DMS79 (cell line): ENCODE measurements around the gene SLC6A20.
"Not testable (repeated sequence)": the region's sequence is repeated elsewhere in the genome, so short reads cannot be mapped to it uniquely, and the experiment has no call there.

Experiments used
- DNase-seq: peaks from one replicate; lab custom pipeline; 2025; lab: John Stamatoyannopoulos, UW

SLC6A20 gene

DNA sequence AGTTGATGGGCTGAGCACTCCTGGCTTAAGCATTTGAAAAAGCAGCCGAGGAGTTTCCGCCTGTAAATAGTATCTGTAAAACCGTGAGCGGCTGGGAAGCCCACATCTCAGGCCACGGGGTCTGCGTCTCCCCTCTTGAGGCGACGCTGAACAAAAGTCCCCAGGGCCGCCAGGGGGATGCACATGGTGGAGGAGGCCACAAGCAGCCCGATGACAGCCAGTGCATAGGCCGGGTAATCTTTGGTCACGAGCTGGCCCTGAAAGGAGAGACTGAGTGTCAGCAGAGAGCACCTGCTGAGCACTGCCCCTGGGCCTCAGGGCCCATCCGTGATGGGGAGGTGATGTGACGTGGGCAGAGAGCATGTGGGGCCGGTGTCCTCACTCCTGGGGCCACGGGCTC, 37.5 kb downstream of the SLC6A20 start:
- no peak for DNase-seq

DNA sequence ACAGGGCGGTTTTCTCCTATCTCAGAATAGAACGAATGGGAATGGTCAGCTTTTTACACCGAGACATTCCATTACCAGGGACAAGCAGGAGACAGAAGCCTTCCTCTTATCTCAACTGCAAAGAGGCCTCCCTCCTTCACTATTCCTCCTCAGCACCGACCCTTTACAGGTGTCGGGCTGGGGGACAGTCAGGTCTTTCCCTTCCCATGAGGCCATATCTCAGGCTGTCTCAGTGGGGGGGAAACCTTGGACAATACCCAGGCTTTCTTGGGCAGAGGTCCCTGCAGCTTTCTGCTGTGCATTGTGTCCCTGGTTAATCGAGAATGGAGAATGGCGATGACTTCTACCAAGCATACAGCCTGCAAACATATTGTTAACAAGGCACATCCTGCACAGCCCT, 39.2 kb downstream of the SLC6A20 start:
- not testable (repeated sequence) for DNase-seq

DNA sequence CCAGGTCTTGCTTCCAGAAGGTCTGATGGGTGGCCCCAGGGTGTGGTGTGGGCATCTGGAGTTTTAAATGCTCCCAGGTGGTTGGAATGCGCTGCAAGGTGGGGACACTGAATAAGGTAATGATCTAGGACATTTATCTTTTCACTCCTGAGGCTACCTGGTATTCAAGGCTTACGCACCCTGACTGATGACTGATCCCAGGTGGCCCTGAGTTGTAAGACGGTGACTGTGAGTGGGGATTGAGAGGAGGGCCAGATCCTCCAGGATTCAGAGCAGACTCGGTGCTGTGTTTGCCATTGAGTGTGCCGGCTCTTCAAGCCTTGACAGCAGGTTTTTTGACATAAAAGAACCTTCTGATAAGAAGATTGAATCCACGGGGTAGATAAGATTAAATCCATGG, 40.3 kb downstream of the SLC6A20 start:
- no peak for DNase-seq

DNA sequence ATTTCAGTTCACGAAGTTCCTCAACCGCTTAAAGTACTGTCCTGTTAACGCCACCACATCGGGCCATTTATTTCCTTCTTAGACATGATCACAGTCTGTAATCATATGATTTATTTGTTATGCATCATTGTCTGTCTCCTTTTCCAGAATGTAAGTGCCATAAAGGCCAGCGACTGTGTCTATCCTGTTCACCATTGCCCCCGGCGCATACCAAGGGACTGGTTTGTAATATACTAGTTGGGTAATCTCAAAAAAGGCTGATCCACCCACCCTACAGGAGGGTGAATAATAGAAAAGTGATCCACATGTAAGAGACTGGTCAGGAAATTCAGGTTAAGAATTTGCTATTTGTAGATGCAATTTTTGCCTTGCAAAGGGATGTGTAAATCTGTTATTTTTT, 41.9 kb downstream of the SLC6A20 start:
- no peak for DNase-seq

DNA sequence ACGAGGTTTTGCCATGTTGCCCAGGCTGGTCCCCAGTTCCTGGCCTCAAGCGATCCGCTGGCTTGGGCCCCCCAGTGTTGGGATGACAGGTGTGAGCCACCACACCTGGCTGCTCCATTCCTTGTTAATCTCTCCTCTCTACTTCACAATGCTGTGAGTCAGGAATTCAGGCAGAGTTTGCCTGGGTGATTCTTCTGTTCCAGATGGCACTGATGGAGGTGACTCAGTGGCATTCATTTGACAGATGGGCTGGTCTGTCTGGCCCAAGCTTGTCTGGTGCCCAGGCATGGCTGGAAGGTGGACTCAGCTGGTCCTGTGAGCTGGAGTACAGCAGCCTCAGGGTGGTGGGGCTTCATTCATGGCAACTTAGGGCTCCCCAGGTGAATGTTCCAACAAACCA, 43.2 kb downstream of the SLC6A20 start:
- DNase-seq: no peak

DNA sequence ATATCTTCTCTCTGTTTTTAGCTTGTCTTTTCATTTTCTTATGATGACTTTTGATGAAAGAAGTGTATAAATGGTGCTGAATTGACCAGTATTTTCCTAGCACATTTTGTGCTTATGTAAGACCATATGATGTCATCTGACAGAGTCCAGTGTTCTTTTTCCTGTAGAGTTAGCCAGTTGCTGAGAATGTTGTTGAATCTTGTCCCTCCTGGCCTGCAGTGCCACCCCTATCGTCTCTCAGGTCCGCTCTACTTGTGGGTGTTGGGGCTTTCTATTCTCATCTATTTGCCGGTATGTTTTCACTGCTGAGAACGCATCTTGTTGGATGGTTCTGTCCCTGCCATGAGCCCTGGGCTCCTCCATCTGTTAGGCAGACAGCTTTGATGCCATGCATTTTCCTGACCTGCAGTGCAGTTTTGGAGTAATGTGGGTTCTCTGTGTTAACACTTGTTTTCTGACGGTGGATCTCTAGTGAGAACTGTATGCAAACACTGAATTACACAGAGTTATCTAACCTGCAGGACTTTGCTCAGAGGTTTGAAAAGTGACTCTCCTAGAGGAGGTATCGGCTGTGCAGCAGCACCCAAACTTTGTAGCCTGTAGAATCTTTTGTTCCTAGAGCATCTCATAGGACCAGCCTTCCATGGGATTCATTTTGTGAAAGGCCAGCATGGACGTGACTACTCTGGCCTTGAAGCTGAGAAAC, 44.6 kb downstream of the SLC6A20 start:
- no peak for DNase-seq

DNA sequence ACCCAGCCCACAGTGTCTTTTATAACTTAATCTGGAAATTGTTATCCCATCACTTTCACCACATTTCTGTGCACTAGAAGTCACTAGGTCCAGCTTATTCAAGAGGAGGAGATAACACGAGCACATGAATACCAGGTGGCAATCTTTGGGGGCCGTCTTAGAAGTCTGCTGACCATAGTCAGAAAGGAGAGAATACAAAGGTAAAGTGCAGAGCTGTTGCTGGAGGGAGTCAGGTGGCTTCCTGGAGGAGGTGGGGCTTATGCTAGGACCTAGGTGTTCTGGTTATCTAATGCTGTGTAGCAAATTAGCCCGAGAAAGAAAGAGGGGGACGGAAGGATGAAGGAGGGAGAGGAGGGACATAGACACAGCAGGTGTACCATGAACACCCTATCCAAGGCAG, 46.5 kb downstream of the SLC6A20 start:
- DNase-seq: no peak

DNA sequence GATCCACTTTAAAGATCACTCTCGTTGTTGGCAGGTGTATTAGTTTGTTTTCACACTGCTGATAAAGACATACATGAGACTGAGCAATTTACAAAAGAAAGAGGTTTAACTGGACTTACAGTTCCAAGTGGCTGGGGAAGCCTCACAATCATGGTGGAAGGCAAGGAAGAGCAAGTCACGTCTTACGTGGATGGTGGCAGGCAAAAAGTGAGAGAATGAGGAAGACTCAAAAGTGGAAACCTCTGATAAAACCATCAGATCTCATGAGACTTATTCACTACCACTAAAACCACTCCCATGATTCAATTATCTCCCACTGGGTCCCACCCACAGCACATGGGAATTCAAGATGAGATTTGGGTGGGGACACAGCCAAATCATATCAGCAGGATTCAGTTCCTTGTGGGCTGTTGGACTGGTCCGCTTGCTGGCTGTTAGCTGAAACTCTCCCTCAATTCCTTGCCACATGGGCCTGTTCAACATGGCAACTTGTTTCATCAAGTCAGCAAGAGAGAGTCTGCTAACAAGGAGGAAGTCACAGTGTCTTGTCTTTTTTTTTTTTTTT, 47.2 kb downstream of the SLC6A20 start:
- not testable (repeated sequence) for DNase-seq

DNA sequence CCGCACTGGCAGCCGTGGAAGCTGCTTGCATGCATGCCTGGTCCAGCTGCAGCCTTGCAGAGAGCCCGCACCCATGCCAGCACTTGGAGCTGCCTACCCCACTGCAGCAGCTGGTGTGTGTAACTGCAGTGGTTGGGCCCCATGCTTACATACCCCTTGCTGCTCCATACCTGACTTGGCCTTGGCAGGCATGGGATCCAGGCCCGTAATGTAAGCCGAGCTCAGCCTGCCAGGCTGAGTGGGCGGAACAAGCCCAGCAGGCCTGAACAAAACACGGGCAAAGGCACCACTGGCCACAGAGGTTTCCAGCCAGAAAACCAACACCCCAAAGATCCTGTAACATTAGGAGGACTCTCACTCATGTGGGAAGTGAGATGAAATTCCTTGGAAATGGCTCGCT, 48.3 kb downstream of the SLC6A20 start:
- no peak for DNase-seq

DNA sequence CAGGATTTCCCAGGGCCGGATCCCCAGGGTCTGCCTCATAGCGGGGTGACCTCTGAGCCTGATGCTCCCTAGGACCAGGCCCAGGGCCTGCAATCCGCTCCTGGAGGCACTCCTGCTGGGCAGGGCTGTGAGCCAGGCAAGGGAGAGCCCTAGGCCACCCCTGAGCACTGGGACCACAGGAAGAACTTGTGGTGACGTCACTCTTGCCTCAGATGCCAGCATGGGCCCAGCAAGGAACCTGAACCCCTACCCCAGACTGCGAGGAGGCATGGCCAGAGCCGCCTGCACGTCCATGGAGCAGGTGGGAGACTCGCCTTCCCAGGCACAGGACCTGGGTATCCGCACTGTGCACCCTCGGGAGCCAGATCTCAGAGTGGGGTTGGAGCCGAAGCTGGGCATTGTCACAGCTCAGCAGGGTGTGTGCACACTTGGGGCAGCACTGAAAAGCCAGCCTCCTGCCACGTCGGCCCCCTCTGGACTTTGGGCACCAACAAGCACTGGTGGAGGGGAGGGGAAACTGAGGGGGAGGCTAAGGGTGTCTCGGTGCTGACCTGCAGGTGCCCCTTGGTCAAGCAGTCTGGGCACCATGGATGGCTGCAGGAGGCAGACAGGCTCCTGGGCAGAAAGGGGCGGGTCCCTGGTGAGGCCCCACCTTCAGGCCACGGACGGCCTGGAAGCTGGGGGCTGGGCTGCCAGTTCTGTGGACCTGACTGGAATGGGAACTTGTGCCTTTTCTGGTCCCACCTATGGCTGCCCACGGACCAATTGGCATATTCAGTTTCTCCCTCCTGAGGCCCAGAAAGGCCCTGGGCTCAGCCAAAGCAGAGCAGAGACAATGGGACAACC, 49.3 kb downstream of the SLC6A20 start:
- no peak for DNase-seq

DNA sequence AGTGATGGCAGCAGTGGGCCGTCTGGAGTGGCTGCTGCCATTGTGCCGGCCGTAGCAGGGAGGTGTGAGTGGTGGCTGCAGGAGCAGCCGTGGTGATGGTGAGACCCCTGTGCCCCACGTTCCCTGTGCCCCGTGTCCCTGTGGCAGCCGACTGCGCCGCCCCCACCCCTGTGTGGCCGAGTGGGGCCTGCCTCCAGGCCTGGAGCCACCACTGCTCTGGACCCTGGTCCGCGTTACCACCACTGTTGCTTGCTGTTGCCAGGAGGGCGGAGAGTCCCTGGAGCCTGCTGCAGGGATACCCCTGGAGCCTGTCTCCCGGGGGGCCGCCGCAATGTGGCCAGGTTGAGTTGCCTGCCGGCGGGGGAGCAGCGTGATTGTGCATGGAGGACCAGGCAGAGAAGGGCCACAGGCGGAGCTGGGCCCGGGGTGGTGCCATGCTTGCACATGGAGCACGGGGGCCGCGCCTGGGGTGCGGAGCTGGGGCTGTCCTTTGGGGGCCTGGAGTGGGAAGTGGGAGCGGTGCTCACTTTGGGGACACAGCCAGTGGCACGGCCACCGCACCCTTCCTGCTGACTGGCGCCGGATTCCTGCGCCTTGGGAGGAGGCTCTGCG, 50.1 kb downstream of the SLC6A20 start:
- no peak for DNase-seq

DNA sequence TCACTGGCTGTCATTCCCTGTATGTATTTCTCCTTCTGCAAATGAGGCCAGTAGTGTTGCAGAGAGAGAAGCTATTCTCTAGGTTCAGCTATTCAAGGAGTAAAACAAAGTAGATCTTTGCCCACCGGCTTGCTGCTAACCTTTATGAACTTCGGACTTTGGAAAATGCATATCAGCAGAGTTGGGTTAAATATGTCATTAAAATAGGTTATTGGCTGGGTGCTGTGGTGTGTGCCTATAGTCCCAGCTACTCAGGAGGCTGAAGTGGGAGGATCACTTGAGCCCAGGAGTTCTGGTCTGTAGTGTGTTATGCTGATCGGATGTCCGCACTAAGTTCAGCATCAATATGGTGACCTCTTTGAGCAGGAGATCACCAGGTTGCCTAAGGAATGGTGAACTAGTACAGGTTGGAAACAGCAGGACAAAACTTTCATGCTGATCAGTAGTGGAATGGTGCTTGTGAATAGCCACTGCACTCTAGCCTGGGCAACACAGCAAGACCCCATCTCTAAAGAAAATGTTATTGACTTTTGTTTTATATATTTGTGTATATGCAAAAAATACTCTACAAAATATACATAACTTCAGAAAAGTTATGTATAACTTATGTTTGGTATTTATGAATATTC, 53.8 kb downstream of the SLC6A20 start:
- DNase-seq: no peak

DNA sequence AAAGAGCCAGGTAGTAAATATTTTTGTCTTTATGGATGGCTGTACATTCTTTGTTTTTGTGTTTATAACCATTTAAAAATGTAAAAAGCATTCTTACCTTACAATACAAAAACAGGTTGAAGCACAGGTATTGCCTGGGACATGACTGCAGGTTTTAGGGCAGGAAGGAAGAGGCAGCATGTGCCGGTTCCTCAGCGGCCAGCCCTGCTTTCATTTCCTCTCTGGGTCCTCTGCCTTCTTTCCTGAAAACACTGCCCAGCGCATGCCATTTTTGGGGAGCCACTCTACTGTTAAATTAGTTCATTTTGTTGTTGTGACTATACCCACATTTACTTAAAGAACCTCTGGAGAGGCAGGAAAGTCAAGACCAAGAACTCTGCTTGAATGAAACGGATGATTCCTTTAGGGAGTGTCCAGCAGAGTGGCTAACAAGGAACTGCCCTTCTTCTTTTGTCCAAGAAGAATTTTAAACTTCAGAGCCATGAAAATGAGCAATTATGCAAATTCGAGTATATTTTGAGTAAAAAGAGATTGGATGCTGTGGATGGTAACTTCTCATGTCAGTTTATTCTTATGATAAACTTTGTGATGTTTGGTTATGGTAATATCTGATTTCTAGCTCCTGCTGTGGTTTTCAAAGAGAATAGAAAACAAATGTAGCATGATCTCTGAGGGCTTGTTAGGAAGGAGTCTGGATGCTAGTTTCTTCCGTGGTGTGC, 54.4 kb downstream of the SLC6A20 start:
- no peak for DNase-seq

DNA sequence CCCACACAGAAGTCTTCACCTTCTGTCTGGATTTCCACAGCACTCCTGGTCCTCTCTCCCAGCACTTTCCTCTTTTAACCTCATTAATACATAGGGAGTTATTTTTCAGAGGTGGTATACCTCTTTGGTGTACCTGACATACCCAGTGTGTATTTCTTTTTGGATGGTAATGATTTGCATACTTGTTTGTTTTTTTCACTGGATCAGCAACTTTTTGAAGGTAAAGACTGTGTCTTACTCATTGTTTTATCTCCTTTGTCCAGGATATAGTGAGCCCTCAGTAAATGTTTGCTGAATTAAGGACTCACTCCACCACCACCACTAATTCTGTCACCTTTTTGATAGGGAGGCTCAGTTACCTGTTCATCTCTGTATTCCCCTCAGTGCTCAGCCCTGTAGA, 55.1 kb downstream of the SLC6A20 start:
- DNase-seq: no peak

DNA sequence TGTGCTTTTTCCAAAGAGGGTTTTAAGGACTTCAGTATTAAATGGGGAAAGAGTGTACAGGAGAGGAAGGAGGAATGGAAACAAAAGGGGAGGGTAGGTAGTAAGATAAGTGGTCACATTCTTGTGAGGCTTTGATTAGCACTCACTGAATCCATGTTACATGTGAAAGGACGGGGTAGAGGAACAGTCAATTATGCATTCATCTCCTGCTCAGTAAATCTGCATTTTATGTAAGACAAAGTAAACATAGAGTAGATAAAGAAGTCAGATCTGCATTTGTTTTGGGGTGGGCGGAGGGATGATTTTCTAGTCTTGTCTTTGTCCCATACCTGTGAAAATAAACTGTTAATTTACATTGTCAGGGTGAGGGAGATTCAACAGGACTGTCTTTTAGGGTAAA, 56.3 kb downstream of the SLC6A20 start:
- DNase-seq: no peak

DNA sequence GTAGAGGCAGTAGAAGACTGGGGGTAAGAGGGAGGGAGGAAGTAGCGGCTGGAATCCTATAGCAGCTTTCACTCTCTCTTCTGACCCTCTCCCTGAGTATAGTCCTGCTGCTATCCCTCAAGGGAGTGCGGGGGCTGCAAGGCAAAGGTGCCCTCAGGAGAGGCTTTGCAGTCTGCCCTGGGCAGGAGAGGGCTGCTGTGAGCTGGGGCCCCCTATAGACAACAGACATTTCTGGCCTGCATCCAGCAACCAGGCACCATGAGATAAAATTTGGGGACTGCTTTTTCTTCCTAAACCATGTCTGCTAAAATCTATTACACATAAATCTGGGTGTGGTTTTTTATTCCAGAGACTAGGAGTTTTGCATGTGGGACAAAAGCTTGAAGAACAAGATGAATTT, 59.1 kb downstream of the SLC6A20 start:
- no peak for DNase-seq

DNA sequence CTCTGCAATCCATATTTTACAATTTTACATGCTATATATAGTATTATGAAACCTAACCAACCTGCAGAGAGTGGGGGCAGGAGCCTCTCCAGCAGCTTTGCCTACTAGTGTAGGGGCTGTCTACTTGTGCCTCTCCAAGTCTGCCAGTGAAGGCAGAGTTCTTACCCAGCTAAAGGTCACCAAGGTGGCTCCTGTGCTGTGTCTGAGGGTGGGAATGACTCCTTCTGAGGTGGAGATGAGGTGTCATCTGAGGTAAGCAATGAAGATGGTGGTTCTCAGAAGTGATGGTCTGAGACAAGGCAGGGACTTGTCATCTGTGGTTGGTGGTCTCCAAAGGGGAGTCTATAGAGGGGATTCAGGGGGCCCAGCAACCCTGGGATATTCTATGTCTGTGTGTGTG, 59.6 kb downstream of the SLC6A20 start:
- DNase-seq: no peak

DNA sequence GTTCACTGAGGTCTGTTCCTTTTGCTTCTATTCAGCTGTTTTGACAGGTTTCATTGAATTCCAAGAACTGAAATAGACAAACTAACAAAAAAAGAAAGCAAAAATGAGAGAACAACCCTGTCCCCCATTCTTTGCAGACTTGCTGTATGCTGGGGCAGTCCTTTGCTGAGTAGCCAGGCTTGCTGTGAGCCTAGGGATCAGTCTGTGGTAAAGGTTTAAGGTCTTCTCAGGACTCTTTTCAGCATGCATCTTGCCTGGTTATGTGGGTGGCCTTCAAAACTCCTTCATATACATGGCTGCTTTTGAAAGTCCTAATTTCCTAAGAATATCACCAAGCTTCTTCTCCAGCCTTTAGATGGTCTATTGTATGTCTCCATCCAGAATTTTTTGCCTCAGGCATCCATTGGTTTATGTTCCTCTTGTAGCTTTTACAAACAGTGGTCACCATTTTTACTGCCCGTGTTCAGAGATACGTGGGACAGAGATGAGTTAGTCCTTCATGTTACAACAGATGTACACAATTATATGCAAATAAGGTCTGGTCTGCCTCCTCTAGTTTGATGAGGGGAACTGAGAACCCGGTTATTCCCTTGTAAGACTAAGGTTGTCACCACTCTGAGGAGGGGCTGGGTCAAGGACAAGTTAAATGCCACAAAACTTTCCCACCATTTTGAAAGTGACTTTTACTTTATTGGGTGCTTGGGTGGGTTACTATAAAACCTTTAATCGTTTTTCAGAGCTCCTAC, 65.8 kb downstream of the SLC6A20 start:
- no peak for DNase-seq

DNA sequence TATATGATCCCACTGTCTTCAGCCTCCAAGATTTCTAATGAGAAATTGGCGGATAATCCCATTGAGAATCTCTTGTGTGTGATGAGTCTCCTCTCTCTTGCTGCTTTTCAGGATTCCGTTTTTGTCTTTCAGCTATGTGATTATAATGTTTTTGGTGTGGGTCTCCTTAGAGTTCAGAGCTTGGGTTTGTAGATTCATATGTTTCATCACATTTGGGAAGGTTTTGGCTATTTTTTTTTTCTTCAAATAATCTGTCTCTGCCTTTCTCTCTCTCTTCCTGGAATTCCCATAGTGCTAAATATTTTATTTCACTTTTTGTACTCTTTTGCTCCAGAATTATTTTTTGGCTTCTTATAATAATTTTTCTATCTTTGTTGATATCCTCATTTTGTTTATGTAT, 66.7 kb downstream of the SLC6A20 start:
- no peak for DNase-seq

DNA sequence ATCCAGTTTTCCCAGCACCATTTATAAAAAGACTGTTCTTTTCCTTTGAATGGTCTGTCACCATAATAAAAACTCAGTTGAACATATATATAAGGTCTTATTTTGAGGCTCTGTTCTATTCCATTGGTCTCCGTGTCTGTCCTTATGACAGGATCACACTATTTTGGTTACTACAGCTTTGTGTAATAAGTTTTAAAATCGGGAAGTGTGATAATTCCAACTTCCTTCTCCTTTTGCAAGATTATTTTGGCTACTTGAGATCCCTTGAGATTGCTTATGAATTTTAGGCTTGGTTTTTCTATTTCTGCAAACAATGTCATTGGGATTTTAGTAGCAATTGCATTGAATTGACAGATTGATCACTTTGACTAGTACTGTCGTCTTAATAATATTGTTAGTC, 71.4 kb downstream of the SLC6A20 start:
- DNase-seq: no peak
